Measurements from ENCODE around the gene CABP4.

Gene CABP4

DNA sequence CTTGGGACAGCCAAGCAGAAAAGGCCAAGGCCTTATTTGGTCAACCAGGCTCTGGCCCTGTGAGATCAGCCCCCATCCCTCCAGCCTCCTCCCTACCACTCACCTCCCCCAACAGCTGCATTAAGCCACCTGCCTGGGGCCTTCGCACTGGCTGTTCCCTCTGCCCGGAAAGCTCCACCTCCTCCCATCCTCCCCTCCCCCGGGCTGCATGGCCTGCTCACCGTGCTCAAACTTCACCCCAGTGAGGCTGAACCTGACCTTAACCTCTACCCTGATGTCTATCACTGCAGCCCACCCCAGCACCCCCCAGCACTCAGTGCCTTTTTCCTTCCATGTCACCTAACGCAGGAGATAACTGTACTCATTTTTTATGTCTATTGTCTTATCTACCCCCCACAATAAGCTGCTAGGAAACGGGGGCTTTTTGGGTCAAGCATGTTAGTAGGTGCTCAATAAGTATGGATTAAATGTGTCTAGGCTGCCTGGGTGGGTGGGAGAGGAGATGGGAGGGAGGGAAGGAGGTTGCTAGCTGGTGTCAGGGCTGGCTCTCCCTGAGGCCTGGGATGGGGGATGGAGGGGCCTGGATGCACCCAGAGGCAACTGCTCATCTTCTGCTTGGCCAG is 18.6 kb upstream of the CABP4 start:
- TF ChIP-seq, protein P1, sequence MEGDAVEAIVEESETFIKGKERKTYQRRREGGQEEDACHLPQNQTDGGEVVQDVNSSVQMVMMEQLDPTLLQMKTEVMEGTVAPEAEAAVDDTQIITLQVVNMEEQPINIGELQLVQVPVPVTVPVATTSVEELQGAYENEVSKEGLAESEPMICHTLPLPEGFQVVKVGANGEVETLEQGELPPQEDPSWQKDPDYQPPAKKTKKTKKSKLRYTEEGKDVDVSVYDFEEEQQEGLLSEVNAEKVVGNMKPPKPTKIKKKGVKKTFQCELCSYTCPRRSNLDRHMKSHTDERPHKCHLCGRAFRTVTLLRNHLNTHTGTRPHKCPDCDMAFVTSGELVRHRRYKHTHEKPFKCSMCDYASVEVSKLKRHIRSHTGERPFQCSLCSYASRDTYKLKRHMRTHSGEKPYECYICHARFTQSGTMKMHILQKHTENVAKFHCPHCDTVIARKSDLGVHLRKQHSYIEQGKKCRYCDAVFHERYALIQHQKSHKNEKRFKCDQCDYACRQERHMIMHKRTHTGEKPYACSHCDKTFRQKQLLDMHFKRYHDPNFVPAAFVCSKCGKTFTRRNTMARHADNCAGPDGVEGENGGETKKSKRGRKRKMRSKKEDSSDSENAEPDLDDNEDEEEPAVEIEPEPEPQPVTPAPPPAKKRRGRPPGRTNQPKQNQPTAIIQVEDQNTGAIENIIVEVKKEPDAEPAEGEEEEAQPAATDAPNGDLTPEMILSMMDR (IDR thresholded peaks at IDR 0.05; ENCODE audit: low read depth, low read length, missing control alignments) = no peak
- no peak for DNase-seq (ENCODE audit: low read depth)
- H3K4me3 ChIP-seq (ENCODE audit: low read depth, low read length) = no peak overlapping the region
- in situ Hi-C loops (cut with HindIII; ENCODE audit: low sequenced_read_pairs) = no loop called here

DNA sequence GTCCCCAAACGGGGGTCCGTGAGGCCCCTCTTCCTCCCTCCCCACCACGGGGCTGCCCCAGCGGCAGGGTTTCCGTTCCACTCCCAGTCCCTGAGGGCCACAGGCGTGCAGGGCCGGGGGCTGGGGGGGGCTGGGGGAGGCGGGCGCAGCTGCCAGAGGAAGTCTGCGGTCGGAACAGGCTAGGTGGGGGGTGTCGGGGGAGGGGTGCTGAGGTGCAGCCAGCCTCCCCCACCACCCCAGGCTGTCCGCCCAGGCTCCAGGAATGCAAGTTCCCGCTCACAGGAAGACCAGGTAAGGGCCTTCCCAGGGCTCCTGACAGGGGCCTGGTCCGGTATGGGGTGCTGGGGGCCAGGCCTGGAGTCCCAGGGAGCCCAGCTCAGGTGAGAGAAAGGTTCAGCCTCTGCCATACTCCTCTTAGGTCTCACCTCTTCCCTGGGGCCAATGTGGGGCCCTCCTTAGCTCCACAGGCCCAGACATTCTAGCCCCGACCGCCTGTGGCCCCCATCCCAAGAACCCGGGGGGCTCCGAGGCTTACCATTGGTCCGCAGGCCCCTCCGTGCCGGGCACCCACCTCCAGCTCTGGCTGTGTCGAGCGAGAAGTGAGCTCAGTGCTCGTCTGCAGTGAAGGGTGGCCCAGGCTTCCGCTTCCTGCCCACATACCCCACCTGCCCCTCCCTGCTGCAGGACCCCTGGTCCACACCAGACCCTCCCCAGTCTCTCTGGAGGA is 17.9 kb upstream of the CABP4 start, which contains the start of gene PTPRCAP:
PTPRCAP (minus strand) TSS at position 601 of the 727 bp plus-strand sequence; CDS start at position 538, 63 bp downstream.
- in situ Hi-C loops (cut with HindIII; ENCODE audit: low sequenced_read_pairs) = no loop called here

DNA sequence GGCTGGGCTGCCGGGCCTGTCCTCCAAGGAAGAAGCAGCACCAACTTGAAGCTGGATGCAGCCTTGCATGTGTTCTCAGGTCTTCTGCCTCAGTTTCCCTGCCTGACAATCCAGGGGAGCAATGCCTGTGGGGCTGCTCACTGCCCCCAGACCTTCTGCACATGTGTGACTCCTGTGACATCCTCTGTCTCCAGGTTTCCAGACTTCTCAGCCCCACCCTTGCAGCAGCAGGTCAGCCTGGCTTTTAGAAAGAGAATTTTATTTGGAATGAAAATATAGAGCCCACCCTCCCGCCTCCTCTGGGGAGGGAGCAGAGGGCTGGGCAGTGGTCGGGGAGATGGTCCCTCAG is 17.4 kb upstream of the CABP4 start:
- DNase-seq (ENCODE audit: low read depth) = no peak
- in situ Hi-C loops (cut with HindIII; ENCODE audit: low sequenced_read_pairs) = no loop called here
- TF ChIP-seq, protein P1 (IDR thresholded peaks at IDR 0.05; ENCODE audit: low read depth, low read length, missing control alignments) = no peak
- H3K4me3 ChIP-seq (ENCODE audit: low read depth, low read length) = no peak overlapping the region

More for the DNA sequence above, 17.9 kb upstream of the CABP4 start, which contains the start of gene PTPRCAP:
- TF ChIP-seq, protein P1 (IDR thresholded peaks at IDR 0.05; ENCODE audit: low read depth, low read length, missing control alignments) = no peak
- H3K4me3 ChIP-seq (ENCODE audit: low read depth, low read length) = no peak within 1 kb of the TSS
- DNase-seq (ENCODE audit: low read depth) = no peak

DNA sequence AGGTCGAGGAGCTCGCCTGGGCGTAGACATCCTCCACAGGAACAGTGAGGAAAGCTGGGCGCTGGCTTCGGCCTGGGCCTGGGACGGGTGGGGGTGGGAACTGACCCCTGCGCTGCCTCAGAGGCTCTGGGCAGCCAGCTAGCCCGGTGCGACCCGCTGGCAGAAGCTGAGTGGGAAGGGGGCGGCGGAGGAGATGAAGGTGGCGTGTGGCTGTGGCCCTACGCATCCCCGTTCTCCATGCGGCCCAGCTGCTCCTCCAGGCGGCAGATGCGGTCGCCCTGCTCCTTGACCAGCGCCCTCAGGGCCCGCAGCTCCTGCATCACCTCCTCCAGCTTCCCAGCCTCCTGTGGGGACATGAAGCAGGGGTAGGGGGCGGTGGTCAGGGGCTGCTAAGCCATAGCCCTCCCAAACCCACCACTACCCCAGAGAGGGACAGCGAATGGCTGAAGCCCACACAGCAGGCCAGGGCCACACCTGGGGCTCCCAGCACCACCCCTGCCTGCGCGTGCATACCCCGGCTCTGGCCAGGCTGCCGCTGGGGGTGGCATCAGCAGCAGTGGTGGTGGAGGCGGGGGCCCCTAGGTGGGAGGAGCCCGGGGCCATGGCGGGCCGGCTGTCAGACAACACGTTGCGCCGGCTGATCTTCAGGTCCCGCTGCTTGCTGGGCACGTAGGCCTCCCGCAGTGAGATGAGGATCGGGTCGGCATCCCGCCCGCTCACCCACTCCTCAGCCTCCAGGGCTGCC is 16.8 kb upstream of the CABP4 start:
- TF ChIP-seq, protein P1 (IDR thresholded peaks at IDR 0.05; ENCODE audit: low read depth, low read length, missing control alignments) = no peak
- H3K4me3 ChIP-seq (ENCODE audit: low read depth, low read length) = no peak overlapping the region
- in situ Hi-C loops (cut with HindIII; ENCODE audit: low sequenced_read_pairs) = no loop called here
- DNase-seq (ENCODE audit: low read depth) = no peak

DNA sequence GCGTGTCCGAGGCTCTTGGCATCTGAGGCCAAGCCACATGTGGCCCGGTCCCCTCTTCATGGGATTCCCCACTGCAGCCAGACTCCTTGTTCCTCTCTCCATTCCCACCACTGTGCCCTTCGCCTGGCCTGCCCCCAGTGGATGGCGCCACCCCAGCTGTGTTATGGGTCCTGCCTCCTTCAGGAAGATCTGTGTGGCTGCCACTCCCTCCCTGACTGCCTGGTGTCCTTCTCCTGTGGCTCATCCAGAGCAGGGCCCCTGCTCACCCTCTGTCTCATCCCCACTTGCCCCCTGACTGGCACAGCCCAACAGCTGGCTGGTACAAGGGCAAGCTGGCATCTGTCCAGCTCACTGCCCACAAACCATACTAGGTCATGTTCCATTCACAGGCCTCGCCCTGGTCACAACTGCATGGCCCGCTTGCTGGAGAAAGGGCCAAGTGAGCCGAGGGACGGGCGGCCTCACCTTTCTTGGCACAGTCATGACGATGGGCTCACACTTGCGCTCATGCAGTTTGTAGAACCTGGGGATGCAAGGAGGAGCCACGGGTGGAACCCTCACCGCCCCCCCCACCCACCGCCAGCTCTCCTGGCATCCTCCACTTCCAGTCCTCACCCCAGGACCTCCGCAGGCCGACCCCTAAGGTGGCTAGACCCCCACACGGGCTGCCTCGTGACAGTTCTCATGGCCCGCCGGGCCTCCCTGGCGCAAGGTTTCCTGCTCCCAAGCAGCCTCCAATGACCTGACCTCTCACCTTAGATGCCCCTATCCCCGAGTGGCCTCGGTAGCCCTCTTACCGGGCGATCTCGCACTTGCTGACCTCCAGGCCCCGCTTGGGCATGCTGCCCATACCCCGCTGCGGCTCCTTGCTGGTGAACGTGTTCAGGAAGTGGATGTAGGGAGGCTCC is 15.6 kb upstream of the CABP4 start:
- no peak for DNase-seq (ENCODE audit: low read depth)
- in situ Hi-C loops (cut with HindIII; ENCODE audit: low sequenced_read_pairs) = no loop called here
- no peak overlapping the region for H3K4me3 ChIP-seq (ENCODE audit: low read depth, low read length)
- TF ChIP-seq, protein P1 (IDR thresholded peaks at IDR 0.05; ENCODE audit: low read depth, low read length, missing control alignments) = peak; percentile 12

All from astrocyte of the cerebellum (primary cell).